ENCODE results near the gene RNF128. TPM values are rescaled to one million over a fixed set of nuclear protein-coding genes. Genes with fewer than 3 reads are reported as not detected.

Gene RNF128
- total and polyA plus RNA-seq, 2 donors (not counting 3 experiments of a cell fraction or from before 2014, with no cell fraction given), result not detected

DNA sequence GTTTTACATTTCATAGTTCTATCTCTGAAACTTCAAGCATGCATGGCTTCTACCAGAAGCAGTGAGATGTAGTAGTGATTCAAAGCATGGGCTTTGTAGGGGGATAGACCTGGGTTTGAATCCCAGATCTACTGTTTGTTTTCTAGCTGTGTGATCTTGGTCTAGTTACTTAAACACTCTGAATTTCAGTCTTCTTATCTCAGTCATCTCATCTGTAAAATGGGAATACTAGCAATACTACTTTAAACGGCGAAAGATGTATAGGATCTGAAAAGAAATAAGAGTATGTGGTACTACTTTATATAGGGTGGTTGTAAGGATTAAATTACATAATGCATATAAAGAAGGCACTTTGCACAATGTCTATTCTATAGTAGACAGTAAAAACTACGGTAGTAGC, 20.0 kb upstream of the RNF128 start:
- no peaks in the 10 kb centered on the region for H3K27me3 ChIP-seq (ENCODE audit: control insufficient read depth in 2 of 2, insufficient read depth in 2 of 2, low read length in 2 of 2)
- FAIRE-seq, result no peak
- CTCF ChIA-PET, result no interaction called here
- no peak overlapping the region for H3K9ac ChIP-seq (replicated peaks; ENCODE audit: extremely low read depth, insufficient read depth, low read length)
- H3K4me2 ChIP-seq (ENCODE audit: insufficient read depth, low read length), result no peak overlapping the region
- no peak for DNase-seq (ENCODE audit: low read depth, low spot score)
- no peaks in the 10 kb centered on the region for H3K79me2 ChIP-seq (ENCODE audit: control insufficient read depth, insufficient read depth, low read length)
- no peaks in the 10 kb centered on the region for H3K4me1 ChIP-seq (ENCODE audit: control insufficient read depth, extremely low read depth, insufficient read depth, low read length)
- H3K27ac ChIP-seq (ENCODE audit: insufficient read depth, low read depth, low read length), result no peak overlapping the region
- intact Hi-C loops (cut with micrococcal nuclease), result no loop called here
- H2AFZ ChIP-seq (ENCODE audit: low read depth, low read length), result no peak overlapping the region
- no peak overlapping the region for H3K4me3 ChIP-seq (replicated peaks in 1 of 3; ENCODE audit: insufficient read depth in 1 of 3, low read depth in 1 of 3, low read length in 3 of 3)
- no peaks in the 10 kb centered on the region for H3K36me3 ChIP-seq (ENCODE audit: control insufficient read depth in 2 of 2, extremely low read depth in 1 of 2, insufficient read depth in 2 of 2, low read length in 2 of 2)
- BruUV-seq (replicated peaks), result no TSS peak
- no peak for TF ChIP-seq FOS (IDR thresholded peaks at IDR 0.05; ENCODE audit: borderline replicate concordance, insufficient read depth, low read length)
- no peaks in the 10 kb centered on the region for H4K20me1 ChIP-seq (replicated peaks; ENCODE audit: control insufficient read depth, extremely low read depth, insufficient read depth, low read length)
- no peaks in the 10 kb centered on the region for H3K9me1 ChIP-seq (replicated peaks; ENCODE audit: control insufficient read depth, extremely low read depth, insufficient read depth, low read length)
- dilution Hi-C loops (cut with MboI; ENCODE audit: extremely low pct_ligation_motif_present, low sequenced_read_pairs), result no loop called here
- POLR2A ChIA-PET, result no interaction called here
- no peaks in the 10 kb centered on the region for H3K9me3 ChIP-seq (replicated peaks; ENCODE audit: control insufficient read depth, insufficient read depth, low read length)

DNA sequence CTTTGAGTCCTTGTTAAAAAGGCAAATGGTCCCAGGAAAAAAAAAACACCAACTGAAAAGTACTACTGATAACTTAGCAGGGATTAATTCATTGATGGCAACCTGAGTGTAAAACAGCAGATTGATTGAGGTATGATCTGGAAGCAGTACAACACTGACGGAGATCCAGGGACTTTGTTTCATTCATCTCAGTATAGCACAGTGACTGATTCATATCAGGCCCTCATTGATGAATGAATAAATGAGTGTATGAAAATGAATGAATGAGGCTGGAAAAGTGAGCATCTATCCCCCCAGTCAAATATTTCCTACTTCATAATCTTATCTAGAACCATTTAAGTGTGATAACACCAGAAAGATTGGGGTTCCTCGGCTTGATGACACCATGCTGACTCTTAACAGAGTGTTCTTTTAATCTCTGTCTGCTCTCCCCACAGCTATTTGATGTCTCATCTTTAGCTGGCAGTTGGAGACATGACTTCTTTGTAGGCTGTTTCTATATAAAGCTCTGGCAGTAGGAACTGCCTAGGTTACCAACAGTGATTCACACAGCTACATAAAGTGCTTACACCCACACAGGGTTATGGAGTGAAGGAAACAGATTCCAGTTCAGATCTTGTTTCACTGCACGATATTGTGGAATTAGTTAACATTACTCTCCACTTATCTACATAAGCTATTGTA, 18.6 kb upstream of the RNF128 start:
- no peak for DNase-seq (ENCODE audit: low read depth, low spot score)
- no TSS peak for BruUV-seq (replicated peaks)
- Histone ChIP-seq H3K4me2 (ENCODE audit: insufficient read depth, low read length) (no peak overlapping the region), H3K4me3 (replicated peaks in 1 of 3; ENCODE audit: insufficient read depth in 1 of 3, low read depth in 1 of 3, low read length in 3 of 3) (no peak overlapping the region), H3K79me2 (ENCODE audit: control insufficient read depth, insufficient read depth, low read length) (no peaks in the 10 kb centered on the region), H3K9ac (replicated peaks; ENCODE audit: extremely low read depth, insufficient read depth, low read length) (no peak overlapping the region), H4K20me1 (replicated peaks; ENCODE audit: control insufficient read depth, extremely low read depth, insufficient read depth, low read length) (no peaks in the 10 kb centered on the region), H3K36me3 (ENCODE audit: control insufficient read depth in 2 of 2, extremely low read depth in 1 of 2, insufficient read depth in 2 of 2, low read length in 2 of 2) (no peaks in the 10 kb centered on the region), H3K27me3 (ENCODE audit: control insufficient read depth in 2 of 2, insufficient read depth in 2 of 2, low read length in 2 of 2) (no peaks in the 10 kb centered on the region), H3K9me1 (replicated peaks; ENCODE audit: control insufficient read depth, extremely low read depth, insufficient read depth, low read length) (no peaks in the 10 kb centered on the region), H3K27ac (ENCODE audit: insufficient read depth, low read depth, low read length) (no peak overlapping the region), H3K4me1 (ENCODE audit: control insufficient read depth, extremely low read depth, insufficient read depth, low read length) (no peaks in the 10 kb centered on the region), H2AFZ (ENCODE audit: low read depth, low read length) (no peak overlapping the region), H3K9me3 (replicated peaks; ENCODE audit: control insufficient read depth, insufficient read depth, low read length) (no peaks in the 10 kb centered on the region)
- intact Hi-C loops (cut with micrococcal nuclease) (no loop called here), dilution Hi-C loops (cut with MboI; ENCODE audit: extremely low pct_ligation_motif_present, low sequenced_read_pairs) (no loop called here)
- FAIRE-seq, result no peak
- no peak for TF ChIP-seq JUN (IDR thresholded peaks at IDR 0.05; ENCODE audit: borderline replicate concordance, insufficient read depth, insufficient read length, low read depth)
- TF ChIP-seq FOS (IDR thresholded peaks at IDR 0.05; ENCODE audit: borderline replicate concordance, insufficient read depth, low read length), result peak; percentile 37
- ChIA-PET POLR2A (no interaction called here), CTCF (no interaction called here)

All from endothelial cell of umbilical vein (primary cell).